DND-41 (cell line): ENCODE results near the gene TLE1.

ENCODE experiments used
- ATAC-seq: fragments of 200-7000 bp; cut with Tn5 transposase; 3 replicates; pipeline ENCODE4 v1.9.1; 2021; ENCODE audit warnings: low read depth; ENCODE audit not compliant: insufficient read depth
- DNase-seq: peaks from one replicate; pipeline ENCODE4 v3.0.0-alpha.2; 2020
- H2AFZ ChIP-seq: 2 replicates; pipeline ENCODE4 v1.6.0; 2012; ENCODE audit warnings: low read depth, low read length
- H3K27ac ChIP-seq: 2 replicates; pipeline ENCODE4 v1.5.1; 2012; ENCODE audit warnings: low read length, inconsistent platforms
- H3K27me3 ChIP-seq: fragments of 200-600 bp; sonication (generic); 2 replicates; pipeline ENCODE4 v1.6.0; 2012; ENCODE audit warnings: low read length, mild to moderate bottlenecking, inconsistent platforms; ENCODE audit not compliant: insufficient read depth, poor library complexity
- H3K36me3 ChIP-seq: 2 replicates; pipeline ENCODE4 v1.5.1; 2012; ENCODE audit warnings: low read length, inconsistent platforms; ENCODE audit not compliant: insufficient read depth
- H3K4me1 ChIP-seq: 2 replicates; pipeline ENCODE4 v1.5.1; 2012; ENCODE audit warnings: mild to moderate bottlenecking, low read length; ENCODE audit not compliant: insufficient read depth
- H3K4me2 ChIP-seq: 2 replicates; pipeline ENCODE4 v1.6.0; 2012; ENCODE audit warnings: mild to moderate bottlenecking, moderate library complexity, low read length, inconsistent platforms; ENCODE audit not compliant: insufficient read depth
- H3K4me3 ChIP-seq, 2 experiments: fragments of 200-600 bp in 1 of 2; shearing (Covaris generic) in 1 of 2; 2 replicates each; pipeline ENCODE4 v1.5.1; 2012 to 2016; ENCODE audit warnings: inconsistent platforms in 2 of 2, low read length in 2 of 2, mild to moderate bottlenecking in 2 of 2, low read depth in 1 of 2, moderate library complexity in 1 of 2
- H3K79me2 ChIP-seq: 2 replicates; pipeline ENCODE4 v1.6.0; 2012; ENCODE audit warnings: low read length, inconsistent platforms; ENCODE audit not compliant: insufficient read depth
- H3K9ac ChIP-seq: 2 replicates; pipeline ENCODE4 v1.6.0; 2012; ENCODE audit warnings: low read depth, mild to moderate bottlenecking, inconsistent platforms, low read length, moderate library complexity
- H3K9me3 ChIP-seq: 2 replicates; pipeline ENCODE4 v1.5.1; 2012; ENCODE audit warnings: low read length, moderate library complexity, mild to moderate bottlenecking, inconsistent platforms; ENCODE audit not compliant: insufficient read depth, severe bottlenecking
- H4K20me1 ChIP-seq: 2 replicates; pipeline ENCODE4 v1.6.0; 2012; ENCODE audit warnings: low read length; ENCODE audit not compliant: insufficient read depth
- EZH2 ChIP-seq: IDR thresholded peaks from 3 replicates; pipeline ENCODE4 v1.6.1; 2012; ENCODE audit warnings: borderline replicate concordance, low read depth, mild to moderate bottlenecking, moderate library complexity, low read length, inconsistent platforms; ENCODE audit not compliant: severe bottlenecking
- TF ChIP-seq, protein P1 (sequence below): IDR thresholded peaks from 2 replicates; pipeline ENCODE4 v1.5.1; 2012; ENCODE audit warnings: borderline replicate concordance, low read length, moderate library complexity, mild to moderate bottlenecking; ENCODE audit not compliant: poor library complexity, severe bottlenecking; ENCODE audit errors: extremely low read depth

Gene TLE1

DNA sequence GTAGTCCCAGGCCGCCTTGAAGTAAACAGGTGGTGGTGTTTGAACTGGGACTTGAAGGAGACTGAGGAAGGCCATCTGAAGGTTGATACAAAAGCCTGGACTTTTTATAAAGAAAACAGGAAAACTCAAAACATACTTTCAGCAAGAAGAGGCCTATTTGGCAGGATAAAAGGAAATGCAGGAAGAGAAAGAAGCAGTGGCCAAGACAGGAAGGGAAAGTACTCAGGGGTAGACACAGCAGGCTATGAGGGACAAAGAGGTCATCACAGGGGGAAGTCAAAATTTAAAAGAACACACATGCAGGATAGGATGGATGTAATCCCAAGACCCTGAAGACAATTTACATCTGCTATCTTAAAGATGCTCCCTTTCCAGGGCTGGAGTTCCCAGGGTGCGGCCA lies 13.0 kb downstream of the TLE1 start:
- peaks cover 12% of the 10 kb centered on the region; the same call in 1 of the 2 replicates for H3K79me2 ChIP-seq

DNA sequence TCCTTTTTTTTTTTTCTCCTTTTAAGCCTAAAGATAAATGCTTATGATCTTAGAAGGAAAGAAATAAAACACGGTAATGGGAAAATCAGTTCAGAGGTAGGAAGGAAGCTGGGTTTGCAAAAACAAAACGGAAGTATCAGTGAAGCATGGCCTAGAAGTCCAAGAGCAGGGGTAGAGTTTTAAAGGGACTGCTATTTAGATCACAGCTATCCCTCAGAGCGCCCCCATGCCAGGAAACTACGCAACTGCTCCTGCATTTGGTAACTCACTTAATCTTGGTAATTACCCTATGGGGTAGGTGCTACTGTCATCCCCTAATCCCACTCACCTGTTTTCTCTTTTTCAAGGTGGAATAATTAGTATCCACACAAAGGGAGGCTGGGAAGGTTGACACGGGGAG lies 16.0 kb downstream of the TLE1 start:
- Histone ChIP-seq H3K27me3 (no peaks in the 10 kb centered on the region), H3K79me2 (peaks cover 8% of the 10 kb centered on the region; the same call in 1 of the 2 replicates), H3K9ac (no peak overlapping the region), H3K36me3 (peaks cover 7% of the 10 kb centered on the region; the same call in 1 of the 2 replicates), H2AFZ (no peak overlapping the region), H3K4me2 (no peak overlapping the region), H3K27ac (no peak overlapping the region), H3K4me1 (no peaks in the 10 kb centered on the region), H3K4me3 (no peak overlapping the region), H3K9me3 (no peaks in the 10 kb centered on the region), H4K20me1 (no peaks in the 10 kb centered on the region; the same call in 1 of the 2 replicates)
- ATAC-seq = no peak
- no peak for DNase-seq
- TF ChIP-seq EZH2 = no peak
- TF ChIP-seq, protein P1, sequence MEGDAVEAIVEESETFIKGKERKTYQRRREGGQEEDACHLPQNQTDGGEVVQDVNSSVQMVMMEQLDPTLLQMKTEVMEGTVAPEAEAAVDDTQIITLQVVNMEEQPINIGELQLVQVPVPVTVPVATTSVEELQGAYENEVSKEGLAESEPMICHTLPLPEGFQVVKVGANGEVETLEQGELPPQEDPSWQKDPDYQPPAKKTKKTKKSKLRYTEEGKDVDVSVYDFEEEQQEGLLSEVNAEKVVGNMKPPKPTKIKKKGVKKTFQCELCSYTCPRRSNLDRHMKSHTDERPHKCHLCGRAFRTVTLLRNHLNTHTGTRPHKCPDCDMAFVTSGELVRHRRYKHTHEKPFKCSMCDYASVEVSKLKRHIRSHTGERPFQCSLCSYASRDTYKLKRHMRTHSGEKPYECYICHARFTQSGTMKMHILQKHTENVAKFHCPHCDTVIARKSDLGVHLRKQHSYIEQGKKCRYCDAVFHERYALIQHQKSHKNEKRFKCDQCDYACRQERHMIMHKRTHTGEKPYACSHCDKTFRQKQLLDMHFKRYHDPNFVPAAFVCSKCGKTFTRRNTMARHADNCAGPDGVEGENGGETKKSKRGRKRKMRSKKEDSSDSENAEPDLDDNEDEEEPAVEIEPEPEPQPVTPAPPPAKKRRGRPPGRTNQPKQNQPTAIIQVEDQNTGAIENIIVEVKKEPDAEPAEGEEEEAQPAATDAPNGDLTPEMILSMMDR = no peak

More for the DNA sequence above, 13.0 kb downstream of the TLE1 start:
- Histone ChIP-seq H3K27me3 (no peaks in the 10 kb centered on the region), H3K4me1 (no peaks in the 10 kb centered on the region), H3K36me3 (peaks cover 7% of the 10 kb centered on the region; the same call in 1 of the 2 replicates), H4K20me1 (peaks cover 5% of the 10 kb centered on the region; the same call in 1 of the 2 replicates), H3K27ac (no peak overlapping the region), H3K4me2 (no peak overlapping the region), H3K9me3 (no peaks in the 10 kb centered on the region), H3K4me3 (no peak overlapping the region), H3K9ac (no peak overlapping the region), H2AFZ (no peak overlapping the region)
- TF ChIP-seq EZH2 = no peak
- TF ChIP-seq, protein P1 = no peak
- ATAC-seq (no peak), DNase-seq (no peak)

DNA sequence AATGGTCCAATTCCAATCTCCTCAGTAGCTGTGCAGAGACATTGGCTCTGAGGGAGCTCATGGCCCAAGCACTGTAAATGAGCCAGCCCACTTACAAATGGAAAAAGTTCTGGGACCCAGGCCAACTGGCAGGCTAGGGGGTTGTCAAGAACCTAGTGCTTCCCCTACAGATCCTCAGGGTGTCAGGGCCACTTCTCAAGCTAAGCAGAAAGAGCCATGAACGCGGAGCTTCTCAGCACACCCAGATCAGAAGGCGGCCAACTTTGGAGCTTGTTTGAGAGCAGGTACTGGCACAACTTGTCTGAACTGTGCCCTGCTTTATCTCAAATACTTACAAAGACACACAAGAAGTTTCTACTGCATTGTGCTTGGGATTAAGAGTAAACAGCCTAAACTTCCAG lies 17.5 kb downstream of the TLE1 start:
- no peak overlapping the region for H3K4me2 ChIP-seq

More for the DNA sequence above, 17.5 kb downstream of the TLE1 start:
- Histone ChIP-seq H3K79me2 (peaks cover 8% of the 10 kb centered on the region; the same call in 1 of the 2 replicates), H3K36me3 (peaks cover 13% of the 10 kb centered on the region), H3K27me3 (no peaks in the 10 kb centered on the region), H3K9ac (no peak overlapping the region), H3K27ac (no peak overlapping the region), H3K4me1 (no peaks in the 10 kb centered on the region), H4K20me1 (no peaks in the 10 kb centered on the region), H3K4me3 (no peak overlapping the region), H3K9me3 (no peaks in the 10 kb centered on the region), H2AFZ (no peak overlapping the region)
- TF ChIP-seq EZH2 = no peak
- TF ChIP-seq, protein P1 = no peak
- DNase-seq (no peak), ATAC-seq (no peak)
